H1 (cell line): ENCODE results near the gene CNTD1. TPM values are rescaled to one million over a fixed set of nuclear protein-coding genes. Genes with fewer than 3 reads are reported as not detected.

Experiments
- CTCF ChIA-PET: fragments of 300-600 bp; sonication (Branson Sonifier 250); formaldehyde crosslinking; loops from one replicate; lab custom pipeline; 2021; ENCODE audit not compliant: partially characterized antibody; lab: Charles Lee
- POLR2A ChIA-PET: fragments of 300-600 bp; sonication (Branson Sonifier 250); formaldehyde crosslinking; loops from one replicate; lab custom pipeline; 2021; ENCODE audit warnings: inconsistent platforms; ENCODE audit not compliant: partially characterized antibody; lab: Charles Lee
- DNase-seq, 2 experiments: peaks; one replicate each; pipeline versions ENCODE4 v3.0.0 to v3.0.0-alpha.2; 2010 to 2022; ENCODE audit warnings: low spot score in 2 of 2, low read depth in 1 of 2, mixed read lengths in 1 of 2
- FAIRE-seq: peaks from 2 replicates; lab custom pipeline; 2011; peaks lifted over from hg19 to GRCh38; lab: Jason Lieb, UNC
- H2AFZ ChIP-seq: 2 replicates; pipeline ENCODE4 v1.8.1; 2012; ENCODE audit warnings: low read length, inconsistent platforms
- H2AK5ac ChIP-seq: 2 replicates; pipeline ENCODE4 v1.6.1; 2013; ENCODE audit warnings: low read depth, low read length
- H2BK120ac ChIP-seq: replicated peaks from 2 replicates; pipeline ENCODE3; 2013; ENCODE audit warnings: low read depth, low read length, inconsistent platforms
- H2BK12ac ChIP-seq: 2 replicates; pipeline ENCODE4 v1.6.1; 2013; ENCODE audit warnings: low read depth, low read length
- H2BK15ac ChIP-seq: 2 replicates; pipeline ENCODE4 v1.6.1; 2013; ENCODE audit warnings: low read length
- H2BK20ac ChIP-seq: 2 replicates; pipeline ENCODE4 v1.6.1; 2013; ENCODE audit warnings: low read length
- H2BK5ac ChIP-seq: 2 replicates; pipeline ENCODE4 v1.6.1; 2013; ENCODE audit warnings: low read depth, low read length
- H3K14ac ChIP-seq: 2 replicates; pipeline ENCODE4 v1.6.1; 2013; ENCODE audit warnings: inconsistent platforms; ENCODE audit not compliant: insufficient read length
- H3K18ac ChIP-seq: 2 replicates; pipeline ENCODE4 v1.6.1; 2013; ENCODE audit warnings: low read length; ENCODE audit errors: extremely low read depth
- H3K23ac ChIP-seq: 2 replicates; pipeline ENCODE4 v1.6.1; 2013; ENCODE audit warnings: inconsistent platforms; ENCODE audit not compliant: insufficient read length
- H3K23me2 ChIP-seq: 2 replicates; pipeline ENCODE4 v1.6.1; 2013; ENCODE audit warnings: low read depth, low read length
- H3K27ac ChIP-seq: 2 replicates; pipeline ENCODE4 v1.6.1; 2011; ENCODE audit warnings: low read depth, low read length, inconsistent platforms
- H3K27me3 ChIP-seq, 4 experiments: replicated peaks in 1 of 4; 1 replicate in 1 of 4; 2 replicates in 3 of 4; pipeline versions ENCODE4 v1.6.1 to v1.8.1; 2011 to 2013; ENCODE audit warnings: low read length in 3 of 4, mild to moderate bottlenecking in 3 of 4, inconsistent platforms in 2 of 4, mixed read lengths in 2 of 4, moderate library complexity in 1 of 4; ENCODE audit not compliant: control insufficient read depth in 3 of 4, insufficient read depth in 3 of 4; ENCODE audit errors: extremely low read depth in 1 of 4
- H3K36me3 ChIP-seq, 4 experiments: 2 replicates each; pipeline versions ENCODE4 v1.6.1 to v1.8.1; 2011 to 2013; ENCODE audit warnings: mild to moderate bottlenecking in 4 of 4, low read length in 3 of 4, moderate library complexity in 2 of 4, control low read depth in 1 of 4, inconsistent platforms in 1 of 4; ENCODE audit not compliant: insufficient read depth in 4 of 4, control insufficient read depth in 2 of 4
- H3K4ac ChIP-seq: replicated peaks from 2 replicates; pipeline ENCODE3; 2013; ENCODE audit warnings: low read length, low read depth, mixed read lengths, inconsistent platforms; ENCODE audit not compliant: insufficient read length
- H3K4me1 ChIP-seq, 4 experiments: replicated peaks in 1 of 4; 1 replicate in 1 of 4; 2 replicates in 3 of 4; pipeline versions ENCODE4 v1.6.1 to v1.8.1; 2011 to 2013; ENCODE audit warnings: low read length in 3 of 4, inconsistent platforms in 2 of 4, mixed read lengths in 1 of 4; ENCODE audit not compliant: insufficient read depth in 4 of 4, control insufficient read depth in 3 of 4
- H3K4me2 ChIP-seq, 2 experiments: 2 replicates each; pipeline versions ENCODE4 v1.6.1 to v1.8.1; 2011 to 2013; ENCODE audit warnings: low read depth in 2 of 2, low read length in 2 of 2, control low read depth in 1 of 2, inconsistent platforms in 1 of 2, mild to moderate bottlenecking in 1 of 2; ENCODE audit not compliant: insufficient read depth in 1 of 2
- H3K4me3 ChIP-seq, 4 experiments: fragments of 200-600, 300-600 bp in 1 of 4; sonication (generic), shearing (Covaris generic), sonication (Bioruptor Twin) in 1 of 4; 2 replicates each; pipeline versions ENCODE4 v1.5.1 to v1.8.1; 2011 to 2016; ENCODE audit warnings: low read length in 4 of 4, low read depth in 3 of 4, control low read depth in 2 of 4, inconsistent platforms in 2 of 4, mild to moderate bottlenecking in 2 of 4, mixed read lengths in 1 of 4, moderate library complexity in 1 of 4; ENCODE audit not compliant: insufficient read depth in 2 of 4; ENCODE audit errors: extremely low read depth in 1 of 4
- H3K56ac ChIP-seq: replicated peaks from 2 replicates; pipeline ENCODE3; 2013; ENCODE audit warnings: low read depth, mild to moderate bottlenecking, mixed read lengths, low read length, inconsistent platforms; ENCODE audit not compliant: insufficient read length
- H3K79me1 ChIP-seq: 2 replicates; pipeline ENCODE4 v1.6.1; 2013; ENCODE audit warnings: low read depth, low read length, control low read depth
- H3K79me2 ChIP-seq, 2 experiments: 2 replicates each; pipeline versions ENCODE4 v1.6.1 to v1.8.1; 2012 to 2013; ENCODE audit warnings: low read length in 2 of 2, mild to moderate bottlenecking in 2 of 2, inconsistent platforms in 1 of 2; ENCODE audit not compliant: insufficient read depth in 2 of 2, control insufficient read depth in 1 of 2
- H3K9ac ChIP-seq, 4 experiments: replicated peaks in 1 of 4; 1 replicate in 1 of 4; 2 replicates in 3 of 4; pipeline versions ENCODE4 v1.6.1 to v1.8.1; 2011 to 2013; ENCODE audit warnings: low read depth in 3 of 4, low read length in 3 of 4, control low read depth in 2 of 4, mild to moderate bottlenecking in 2 of 4, moderate library complexity in 2 of 4, inconsistent platforms in 1 of 4; ENCODE audit errors: extremely low read depth in 1 of 4
- H3K9me3 ChIP-seq, 2 experiments: 2 replicates each; pipeline versions ENCODE4 v1.6.1 to v1.8.1; 2012 to 2013; ENCODE audit warnings: mild to moderate bottlenecking in 2 of 2, moderate library complexity in 2 of 2, control low read depth in 1 of 2, inconsistent platforms in 1 of 2, low read depth in 1 of 2, low read length in 1 of 2, mixed read lengths in 1 of 2; ENCODE audit not compliant: insufficient read depth in 2 of 2
- H4K20me1 ChIP-seq, 2 experiments: replicated peaks in 1 of 2; 2 replicates each; pipeline versions ENCODE3 to v1.8.1; 2011 to 2013; ENCODE audit warnings: inconsistent platforms in 2 of 2, low read length in 2 of 2, mild to moderate bottlenecking in 1 of 2; ENCODE audit not compliant: insufficient read depth in 2 of 2, control insufficient read depth in 1 of 2
- H4K5ac ChIP-seq: 2 replicates; pipeline ENCODE4 v1.6.1; 2013; ENCODE audit warnings: low read length, low read depth, mixed read lengths, inconsistent platforms; ENCODE audit not compliant: insufficient read length
- H4K8ac ChIP-seq: 2 replicates; pipeline ENCODE4 v1.8.0; 2013; ENCODE audit warnings: mild to moderate bottlenecking, moderate library complexity, low read length, inconsistent platforms; ENCODE audit not compliant: insufficient read depth; ENCODE audit errors: extremely low read depth
- H4K91ac ChIP-seq: replicated peaks from 2 replicates; pipeline ENCODE3; 2013; ENCODE audit warnings: low read length, mixed read lengths, inconsistent platforms; ENCODE audit not compliant: insufficient read length
- CEBPB ChIP-seq: IDR thresholded peaks from 2 replicates; pipeline ENCODE4 v1.6.1; 2012; ENCODE audit warnings: low read depth, low read length
- CREB1 ChIP-seq: IDR thresholded peaks from 2 replicates; pipeline ENCODE4 v1.6.1; 2012; ENCODE audit warnings: inconsistent platforms
- FOSL1 ChIP-seq: IDR thresholded peaks from 2 replicates; pipeline ENCODE4 v1.6.1; 2011; ENCODE audit warnings: mild to moderate bottlenecking, low read depth, low read length, moderate library complexity; ENCODE audit not compliant: insufficient read depth
- HDAC6 ChIP-seq: IDR thresholded peaks from one replicate; pipeline ENCODE4 v1.7.1; 2012; ENCODE audit warnings: low read depth, mild to moderate bottlenecking, inconsistent platforms, low read length, moderate library complexity
- KDM1A ChIP-seq: fragments of 200-600, 300-600 bp; sonication (generic); IDR thresholded peaks from 2 replicates; pipeline ENCODE4 v1.7.1; 2016; ENCODE audit warnings: mild to moderate bottlenecking, low read length, borderline replicate concordance
- MAFK ChIP-seq: IDR thresholded peaks from 2 replicates; pipeline ENCODE4 v1.6.1; 2012; ENCODE audit warnings: low read depth, mild to moderate bottlenecking, improper control_type of control experiment, low read length
- NRF1 ChIP-seq: IDR thresholded peaks from 2 replicates; pipeline ENCODE4 v1.6.1; 2011; ENCODE audit warnings: mild to moderate bottlenecking, low read depth, low read length, improper control_type of control experiment
- POU5F1 ChIP-seq: IDR thresholded peaks from 2 replicates; pipeline ENCODE4 v1.6.1; 2011; ENCODE audit warnings: low read depth, mild to moderate bottlenecking, low read length, moderate library complexity
- SAP30 ChIP-seq: fragments of 300-600 bp; sonication (generic); IDR thresholded peaks from 2 replicates; pipeline ENCODE4 v1.7.1; 2012; ENCODE audit warnings: low read length, moderate library complexity, mild to moderate bottlenecking, inconsistent platforms; ENCODE audit not compliant: insufficient read depth, insufficient replicate concordance
- SRF ChIP-seq: IDR thresholded peaks from 2 replicates; pipeline ENCODE4 v1.6.1; 2011; ENCODE audit warnings: mild to moderate bottlenecking, low read depth, low read length, moderate library complexity
- WGBS, 2 experiments: shearing (Covaris generic) in 1 of 2; methylation state at CpG; one replicate each; pipeline versions ENCODE4 v1.1.6 to v1.1.7; 2013 to 2015; ENCODE audit warnings: low lambda C conversion rate in 2 of 2, mixed read lengths in 2 of 2, inconsistent platforms in 1 of 2, low coverage in 1 of 2, missing lambda C conversion rate in 1 of 2; ENCODE audit not compliant: insufficient replicate concordance in 2 of 2, insufficient coverage in 1 of 2, insufficient read length in 1 of 2; ENCODE audit errors: extremely low coverage in 1 of 2, missing lambda C conversion rate in 1 of 2; 5-methylcytosine and 5-hydroxymethylcytosine counted together
- polyA plus RNA-seq, 7 experiments: library from polyadenylated mRNA; depleted of rRNA in 3 of 7; stranded (reverse) in 5 of 7; unstranded in 2 of 7; fragments of >200 nt in 5 of 7; fragments of 200-250 nt in 2 of 7; gene quantifications; 1 replicate in 5 of 7; 2 replicates in 1 of 7; 4 replicates in 1 of 7; pipeline versions ENCODE4 v1.2.1 to v1.2.3, GENCODE V29; 2011 to 2013; ENCODE audit warnings: missing spikeins in 2 of 7, mixed read lengths in 2 of 7
- total RNA-seq: library from RNA; stranded (reverse); fragmentation: NEBNext Ultra II Directional; extraction: Animal tissue kit (Norgen Biotek cat#: 25700); gene quantifications from 2 replicates; pipeline ENCODE4 v1.2.1, GENCODE V29; 2021
- TF ChIP-seq, protein P1 (sequence below), 3 experiments: IDR thresholded peaks; 1 replicate in 2 of 3; 2 replicates in 1 of 3; pipeline versions ENCODE4 v1.5.1 to v1.6.1; 2011; ENCODE audit warnings: low read length in 3 of 3, mild to moderate bottlenecking in 3 of 3, inconsistent platforms in 2 of 3, low read depth in 1 of 3, moderate library complexity in 1 of 3; ENCODE audit not compliant: insufficient read depth in 1 of 3; ENCODE audit errors: control extremely low read depth in 1 of 3

Gene CNTD1
- total and polyA plus RNA-seq, 2 of the 8 experiments (the other 6 are each of a cell fraction or from before 2014, with no cell fraction given) = not detected

DNA sequence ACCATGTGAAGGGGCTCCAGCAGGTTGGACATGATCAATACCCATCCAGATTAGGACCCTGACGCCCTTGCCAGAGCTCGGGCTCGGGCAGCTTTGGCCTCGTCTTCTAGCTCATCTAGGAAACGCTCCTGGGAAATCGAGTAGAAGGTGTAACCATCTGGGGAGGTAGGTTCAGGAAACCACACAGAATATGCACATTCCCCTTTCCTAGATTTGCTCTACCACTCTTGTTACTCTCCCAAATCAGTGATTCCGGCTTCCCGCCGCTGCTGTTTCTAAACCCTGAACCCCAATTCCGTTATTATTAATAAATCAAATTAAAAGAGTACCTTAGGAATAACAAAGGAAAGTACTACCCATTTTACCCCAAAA, 664 bp upstream of the CNTD1 start:
- Histone ChIP-seq H3K4me2 (peak overlapping the region; percentile 85 to 95), H4K8ac (peak overlapping the region; percentile 89; the same call in 1 of the 2 replicates), H4K5ac (no peak overlapping the region), H3K14ac (no peak overlapping the region), H3K36me3 (no peaks in the 10 kb centered on the region), H2BK20ac (no peak overlapping the region), H3K27me3 (peaks cover 0 to 11% (median 8%) of the 10 kb centered on the region in 4 experiments; a peak in 6 of 7 replicates), H3K4ac (no peak overlapping the region), H3K4me1 (peaks cover 3 to 5% (median 4%) of the 10 kb centered on the region in 4 experiments; a peak in 6 of 7 replicates), H3K9me3 (peaks cover 5 to 8% of the 10 kb centered on the region in 2 experiments; a peak in 3 of 4 replicates), H2AFZ (0 out of 2 replicates have a peak overlapping the region, but pooled peaks have one; percentile 72), H2BK5ac (no peak overlapping the region), H3K27ac (no peak overlapping the region), H3K9ac (peak overlapping the region; percentile 78 to 93 (median 90)), H2BK15ac (no peak overlapping the region), H2BK120ac (no peak overlapping the region), H2BK12ac (no peak overlapping the region), H3K18ac (no peak overlapping the region), H2AK5ac (no peak overlapping the region), H4K91ac (no peak overlapping the region), H3K79me1 (no peaks in the 10 kb centered on the region; the same call in 1 of the 2 replicates), H4K20me1 (peaks cover 0 to 2% of the 10 kb centered on the region in 2 experiments), H3K79me2 (peaks cover 0 to 6% of the 10 kb centered on the region in 2 experiments; a peak in 2 of 4 replicates), H3K23ac (no peak overlapping the region), H3K4me3 (peak overlapping the region; percentile 90 to 100 (median 98)), H3K23me2 (no peaks in the 10 kb centered on the region), H3K56ac (no peak overlapping the region)
- FAIRE-seq (no peak), DNase-seq (no peak)
- ChIA-PET POLR2A (interaction anchor here (0.5 to 3.1 kb wide), 14 partner anchors 9 to 1058 kb away, joined by 3 to 17 read pairs (median 3); partner anchors contain the start of genes NAGLU, PSMC3IP and WNK4), CTCF (interaction anchor here (0.8 to 2.1 kb wide), 6 partner anchors 18 to 220 kb away, joined by 3 to 7 read pairs (median 4); partner anchors contain the start of gene WNK4)
- WGBS, 2 experiments = 54% methylated on average over 10 of the region's 10 CpGs; no CpG with 5 or more reads in 1 of the 2 experiments
- no peak for TF ChIP-seq NRF1
- TF ChIP-seq CEBPB = no peak
- no peak for TF ChIP-seq KDM1A
- TF ChIP-seq, protein P1, sequence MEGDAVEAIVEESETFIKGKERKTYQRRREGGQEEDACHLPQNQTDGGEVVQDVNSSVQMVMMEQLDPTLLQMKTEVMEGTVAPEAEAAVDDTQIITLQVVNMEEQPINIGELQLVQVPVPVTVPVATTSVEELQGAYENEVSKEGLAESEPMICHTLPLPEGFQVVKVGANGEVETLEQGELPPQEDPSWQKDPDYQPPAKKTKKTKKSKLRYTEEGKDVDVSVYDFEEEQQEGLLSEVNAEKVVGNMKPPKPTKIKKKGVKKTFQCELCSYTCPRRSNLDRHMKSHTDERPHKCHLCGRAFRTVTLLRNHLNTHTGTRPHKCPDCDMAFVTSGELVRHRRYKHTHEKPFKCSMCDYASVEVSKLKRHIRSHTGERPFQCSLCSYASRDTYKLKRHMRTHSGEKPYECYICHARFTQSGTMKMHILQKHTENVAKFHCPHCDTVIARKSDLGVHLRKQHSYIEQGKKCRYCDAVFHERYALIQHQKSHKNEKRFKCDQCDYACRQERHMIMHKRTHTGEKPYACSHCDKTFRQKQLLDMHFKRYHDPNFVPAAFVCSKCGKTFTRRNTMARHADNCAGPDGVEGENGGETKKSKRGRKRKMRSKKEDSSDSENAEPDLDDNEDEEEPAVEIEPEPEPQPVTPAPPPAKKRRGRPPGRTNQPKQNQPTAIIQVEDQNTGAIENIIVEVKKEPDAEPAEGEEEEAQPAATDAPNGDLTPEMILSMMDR (IDR thresholded peaks at IDR 0.05; ENCODE audit: control extremely low read depth in 1 of 3, insufficient read depth in 1 of 3, low read depth in 1 of 3, low read length in 3 of 3) = no peak
- TF ChIP-seq SAP30 = no peak
- TF ChIP-seq POU5F1 = no peak
- TF ChIP-seq HDAC6 = no peak
- no peak for TF ChIP-seq SRF
- no peak for TF ChIP-seq CREB1
- no peak for TF ChIP-seq FOSL1
- no peak for TF ChIP-seq MAFK
